Epithelial cell of proximal tubule (primary cell): ENCODE data around the gene GPR173. TPM values are rescaled to one million over a fixed set of nuclear protein-coding genes. Genes with fewer than 3 reads are reported as not detected.

Source experiments
- DNase-seq: peaks from one replicate; pipeline ENCODE4 v3.0.0-alpha.2; 2011; ENCODE audit warnings: low read depth
- H3K4me3 ChIP-seq: 2 replicates; pipeline ENCODE4 v1.5.1; 2011; ENCODE audit warnings: low read depth, mild to moderate bottlenecking, low read length
- CTCF ChIP-seq: conservative IDR thresholded peaks from 2 replicates; pipeline ENCODE4 v1.5.1; 2012; ENCODE audit warnings: low read depth, mild to moderate bottlenecking, low read length
- total RNA-seq: library from RNA; depleted of rRNA; stranded (reverse); fragments of >200 nt; gene quantifications from 2 replicates; pipeline ENCODE4 v1.2.3, GENCODE V29; 2015

Gene GPR173
- total RNA-seq, 1 donor from 2014 or later: 2.2 TPM

- no peak overlapping the region for H3K4me3 ChIP-seq
- no peak for DNase-seq
- TF ChIP-seq CTCF: no peak
Observed at GRCh38 chrX:53056292-53056691, 7.7 kb downstream of the GPR173 start.

GRCh38 chrX:53065104-53065503 lies 16.5 kb downstream of the GPR173 start:
- no peak for TF ChIP-seq CTCF
- no peak for DNase-seq
- H3K4me3 ChIP-seq: no peak overlapping the region

GRCh38 chrX:53071064-53071463 lies 22.5 kb downstream of the GPR173 start:
- no peak overlapping the region for H3K4me3 ChIP-seq
- DNase-seq: no peak
- no peak for TF ChIP-seq CTCF

- TF ChIP-seq CTCF: peak; percentile 61
- peak overlapping the region; percentile 53 for H3K4me3 ChIP-seq
- no peak for DNase-seq
Observed at GRCh38 chrX:53071604-53072417, 23.2 kb downstream of the GPR173 start.

- H3K4me3 ChIP-seq: peak overlapping the region; percentile 53
- DNase-seq: no peak
- TF ChIP-seq CTCF: no peak
Observed at GRCh38 chrX:53072418-53073114, 24.0 kb downstream of the GPR173 start.

- no peak for DNase-seq
- H3K4me3 ChIP-seq: no peak overlapping the region
Observed at GRCh38 chrX:53073115-53073586, 24.6 kb downstream of the GPR173 start.

More at GRCh38 chrX:53073115-53073586, 24.6 kb downstream of the GPR173 start:
- TF ChIP-seq CTCF: no peak
